ENCODE results near the gene ALKAL2.

The ALKAL2 gene

DNA sequence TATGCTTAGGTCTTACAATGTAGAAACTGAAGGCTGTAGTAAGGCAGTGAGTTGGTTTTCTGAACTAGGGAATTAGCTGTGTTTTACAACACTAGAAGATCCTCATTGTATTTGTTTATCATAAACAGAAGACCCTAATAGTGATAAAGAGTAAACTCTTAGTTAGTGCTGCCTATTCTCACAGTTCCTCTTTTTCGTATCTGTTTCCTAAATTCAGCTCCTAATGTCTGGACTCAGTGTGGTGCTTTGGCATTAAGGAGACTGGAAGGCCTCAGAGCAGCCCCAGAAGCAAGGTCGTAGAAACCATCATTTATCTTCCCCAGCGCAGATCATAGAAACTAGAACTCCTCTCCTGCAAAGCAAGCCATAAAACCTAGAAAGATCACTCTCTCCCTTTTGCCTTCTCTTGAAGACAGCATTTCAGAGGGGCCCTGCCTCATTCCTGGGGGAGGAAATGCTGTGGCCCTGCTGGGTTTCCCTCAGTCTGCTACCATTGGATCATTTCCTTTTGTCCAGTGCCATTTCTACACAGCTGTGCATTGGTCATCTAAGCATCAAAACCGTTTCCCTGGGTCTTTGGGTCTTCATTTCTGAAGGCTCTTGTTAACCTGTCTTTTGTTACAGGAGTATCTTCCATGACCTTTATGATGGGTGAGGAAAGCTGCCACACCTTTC lies 18.4 kb downstream of the ALKAL2 start:
- no peak for DNase-seq

DNA sequence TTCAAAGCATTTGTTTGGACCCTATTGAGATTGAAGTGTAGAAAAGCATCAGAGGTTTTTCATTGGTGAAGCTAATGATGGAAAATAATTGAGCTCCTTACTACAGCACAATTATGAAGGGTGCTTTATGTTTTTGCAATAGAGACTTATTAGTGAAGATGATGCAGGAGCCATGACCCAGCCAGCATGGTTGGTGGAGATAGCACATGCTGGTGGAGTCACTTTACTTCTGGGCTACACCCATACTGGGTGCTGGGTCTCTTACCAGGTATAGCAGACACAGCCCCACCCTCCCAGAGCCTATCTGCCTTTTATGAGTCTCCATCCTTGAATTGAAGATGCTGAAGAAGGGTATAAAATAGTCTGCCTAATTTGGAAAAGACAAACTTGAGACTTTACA lies 19.6 kb downstream of the ALKAL2 start:
- DNase-seq = no peak

DNA sequence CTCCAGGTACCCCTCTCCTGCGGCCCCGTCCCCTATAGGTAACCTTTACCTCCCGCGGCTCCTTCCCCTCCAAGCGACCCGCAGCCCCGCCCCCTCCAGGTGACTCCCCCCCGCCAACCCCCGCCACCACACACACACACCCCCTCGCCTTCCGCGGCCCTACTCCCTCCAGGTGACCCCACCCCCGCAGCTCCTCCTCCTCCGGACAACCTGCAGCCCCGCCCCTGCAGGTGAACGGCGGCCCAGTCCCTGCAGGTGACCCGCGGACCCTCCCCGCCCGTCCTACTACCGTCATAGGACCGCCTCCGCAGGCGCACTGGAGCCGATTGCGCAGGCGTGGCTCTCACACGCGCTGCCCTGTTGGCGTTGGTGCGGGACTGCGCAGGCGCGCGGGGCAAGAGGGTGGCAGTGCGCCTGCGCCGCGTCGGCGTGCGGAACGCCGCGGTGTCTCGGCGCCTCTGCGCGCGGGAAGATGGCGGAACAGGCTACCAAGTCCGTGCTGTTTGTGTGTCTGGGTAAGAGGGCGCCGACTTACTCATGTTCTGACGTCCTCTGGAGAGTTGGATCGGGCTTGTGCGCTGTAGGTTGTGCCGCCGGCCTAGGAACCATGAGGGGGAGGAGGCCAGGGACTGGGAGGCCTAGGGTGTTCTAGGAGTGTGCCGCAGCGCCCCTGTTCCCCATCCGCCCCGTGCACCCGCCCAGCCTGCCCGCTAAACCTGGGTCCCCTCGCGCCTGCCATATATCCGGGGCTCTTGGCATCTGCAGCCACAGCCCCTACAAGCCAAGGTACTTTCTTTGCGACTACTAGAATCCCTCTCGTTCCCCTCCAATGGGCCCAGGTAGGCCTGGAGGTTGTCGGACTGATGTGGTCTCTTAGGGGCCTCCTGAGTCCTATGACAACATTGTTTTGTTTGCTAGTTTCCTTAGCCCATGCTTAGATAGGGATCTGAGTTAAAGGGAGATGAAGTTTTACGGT lies 23.1 kb downstream of the ALKAL2 start, which contains the start of gene ACP1:
Gene ACP1, plus strand, starts transcription at position 455 of the 976 bp plus-strand sequence. Its CDS starts 18 bp downstream, at position 473.
- DNase-seq = peak; percentile 93 to 96

DNA sequence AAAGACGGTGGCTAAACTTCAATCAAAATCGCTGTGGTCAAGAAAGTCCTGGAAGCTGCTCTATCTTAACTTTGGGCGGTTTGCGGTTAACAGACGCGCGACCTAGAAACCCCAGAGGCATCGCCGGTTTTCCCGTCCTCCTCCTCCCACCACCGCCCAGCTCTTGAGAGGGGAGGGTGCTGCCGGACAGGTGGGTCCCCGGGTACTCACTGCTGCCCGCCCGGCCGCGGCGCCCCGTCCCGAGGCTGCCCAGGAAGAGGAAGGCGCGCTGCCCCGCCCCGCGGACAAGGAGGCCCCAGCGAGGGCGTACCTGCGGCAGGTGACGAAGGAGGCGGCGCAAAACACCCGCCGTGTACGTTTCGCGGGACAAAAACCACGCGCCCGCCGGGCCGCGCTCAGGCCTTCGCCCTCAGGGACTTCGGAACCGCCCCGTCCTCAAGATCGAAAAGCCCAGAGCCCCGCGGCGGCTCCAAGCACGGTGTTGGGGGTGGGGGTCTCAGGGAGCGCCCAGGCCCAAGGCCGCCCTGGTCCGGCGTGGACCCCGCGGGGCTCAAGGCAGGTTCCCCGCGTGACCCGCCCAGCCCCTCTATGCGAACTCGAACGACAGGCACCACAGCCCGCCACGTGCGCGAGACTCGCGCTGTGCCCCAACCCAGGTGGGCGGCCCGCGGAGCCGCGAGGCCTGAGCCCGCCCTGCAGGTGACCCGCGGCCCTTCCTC lies 24.0 kb downstream of the ALKAL2 start, which contains the start of gene SH3YL1:
Gene SH3YL1, minus strand, starts transcription at position 259 of the 719 bp plus-strand sequence. Its CDS starts 48 bp downstream, at position 211.
- peak; percentile 49 to 60 for DNase-seq

DNA sequence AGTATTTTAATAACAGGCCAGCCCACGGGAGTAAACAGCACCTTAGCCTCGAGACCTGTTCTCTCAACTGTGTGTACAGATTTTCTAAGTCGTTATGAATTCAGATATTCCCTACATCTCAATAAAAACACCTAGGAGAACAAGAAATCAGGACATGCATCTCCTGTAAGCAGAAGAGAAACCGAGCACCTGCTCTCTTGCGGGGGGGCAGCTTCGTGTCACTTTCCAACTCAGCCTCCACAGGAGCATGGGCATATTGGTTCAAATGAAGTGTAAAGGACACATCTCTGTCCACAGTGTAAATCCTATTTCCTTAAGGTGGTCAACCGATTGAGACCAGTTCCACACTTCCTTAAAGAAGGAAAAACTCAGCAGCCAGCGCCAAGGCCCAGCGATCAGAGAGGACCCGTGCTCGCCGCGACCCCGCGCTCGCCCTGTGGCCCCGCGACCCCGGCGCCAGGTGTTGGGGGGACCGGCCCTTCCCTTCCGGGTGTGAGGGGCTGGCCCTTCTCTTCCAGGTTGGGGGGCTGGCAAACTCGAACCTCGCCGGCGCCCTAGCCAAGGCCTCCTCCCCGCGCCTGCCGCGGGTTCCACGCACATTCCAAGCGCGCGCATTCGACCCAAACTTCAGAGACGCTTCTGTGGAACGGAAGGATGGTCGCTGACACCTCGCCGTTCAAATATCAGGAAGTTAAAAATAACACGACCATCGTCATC lies 24.7 kb downstream of the ALKAL2 start:
- DNase-seq = no peak

DNA sequence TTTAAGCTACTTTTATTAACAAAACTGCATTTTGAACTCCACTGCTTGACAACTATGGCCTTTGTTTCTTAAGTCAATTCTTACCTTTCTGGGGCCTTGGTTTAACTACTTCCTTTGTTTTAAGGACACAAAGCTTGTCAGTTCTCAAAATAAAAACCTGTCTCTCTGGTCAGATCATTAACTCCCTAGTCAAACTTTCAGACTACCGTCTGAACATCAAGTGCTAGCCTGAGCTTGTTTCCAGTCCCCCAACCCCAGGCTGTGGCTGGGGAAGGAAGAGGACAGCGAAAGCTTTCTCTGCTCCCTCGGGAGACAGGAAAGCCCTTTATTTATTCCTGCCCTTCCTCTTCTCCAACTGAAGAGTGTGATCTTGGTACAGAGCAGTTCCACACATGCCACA lies 25.8 kb downstream of the ALKAL2 start:
- no peak for DNase-seq

DNA sequence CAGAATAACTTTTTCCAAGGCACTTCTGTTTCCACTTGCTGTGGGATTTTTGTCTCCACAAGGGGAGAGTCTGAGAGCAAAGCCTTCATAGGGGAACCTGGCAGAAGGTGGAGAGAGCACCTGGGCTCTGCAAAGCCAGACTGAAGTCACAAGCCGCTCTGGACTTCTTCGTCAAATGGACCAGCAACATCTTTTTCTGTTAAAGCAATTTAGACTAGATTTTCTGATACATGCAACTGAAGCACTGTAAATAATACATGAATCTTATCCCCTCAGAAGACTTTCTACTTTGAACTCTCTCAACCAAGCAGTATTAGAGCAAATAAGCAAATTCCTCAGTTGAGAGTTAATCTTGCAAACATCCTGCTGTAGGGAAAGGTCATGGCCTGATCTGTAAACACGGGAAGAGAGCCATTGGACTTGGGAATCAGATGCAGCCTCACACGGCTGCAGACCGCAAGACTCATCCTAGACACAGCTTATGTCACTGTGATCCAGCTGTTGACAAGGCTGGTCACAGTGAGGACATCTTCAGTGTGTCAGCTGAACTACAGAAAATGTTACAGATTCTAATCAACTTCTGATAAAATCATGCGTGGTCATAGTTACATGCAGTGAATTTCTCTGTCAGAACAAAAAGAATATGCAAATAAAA lies 27.3 kb downstream of the ALKAL2 start:
- no peak for DNase-seq

DNA sequence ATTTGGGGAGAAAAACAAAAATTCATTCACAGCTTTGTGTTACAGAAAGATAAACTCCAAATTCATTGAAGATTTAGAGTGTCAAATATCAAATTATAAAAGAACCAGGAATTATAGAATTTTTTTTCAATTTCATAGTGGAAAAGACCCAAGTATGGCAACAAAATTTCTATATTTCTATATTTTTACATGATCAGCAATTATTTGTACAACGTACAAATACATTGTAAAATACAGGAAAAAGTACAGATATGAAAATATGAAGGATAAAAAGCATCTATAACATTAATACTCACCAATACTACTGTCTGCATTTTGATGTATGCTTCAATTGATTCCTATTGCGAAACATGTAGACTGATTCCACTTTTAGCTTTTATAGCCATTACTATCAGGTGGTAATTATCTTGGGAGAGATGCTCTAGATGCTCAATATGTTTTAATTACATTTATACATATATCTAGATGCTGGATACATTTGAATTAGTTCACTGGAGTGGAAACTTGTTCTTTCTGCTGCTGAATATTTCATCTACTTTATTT lies 28.0 kb downstream of the ALKAL2 start:
- no peak for DNase-seq

DNA sequence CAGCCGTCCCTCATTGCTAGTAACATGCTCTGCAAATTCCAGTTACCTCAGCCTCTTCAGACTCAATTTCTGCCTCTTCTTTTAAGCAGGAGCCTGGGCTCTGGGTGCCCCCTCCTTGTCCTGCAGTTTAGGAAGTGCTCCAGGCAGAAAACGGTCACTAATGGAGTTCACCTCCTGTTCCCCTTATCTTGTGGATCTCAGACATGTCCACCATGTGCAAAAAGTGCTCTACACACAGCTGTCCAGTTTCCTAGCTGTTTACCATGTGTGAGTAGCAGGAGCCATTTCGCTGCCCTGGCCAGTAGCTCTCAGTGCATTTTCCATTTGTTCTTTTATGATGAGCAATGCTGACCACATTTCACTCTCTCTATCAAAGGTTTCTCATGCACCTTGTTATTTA lies 29.0 kb downstream of the ALKAL2 start:
- DNase-seq = no peak

DNA sequence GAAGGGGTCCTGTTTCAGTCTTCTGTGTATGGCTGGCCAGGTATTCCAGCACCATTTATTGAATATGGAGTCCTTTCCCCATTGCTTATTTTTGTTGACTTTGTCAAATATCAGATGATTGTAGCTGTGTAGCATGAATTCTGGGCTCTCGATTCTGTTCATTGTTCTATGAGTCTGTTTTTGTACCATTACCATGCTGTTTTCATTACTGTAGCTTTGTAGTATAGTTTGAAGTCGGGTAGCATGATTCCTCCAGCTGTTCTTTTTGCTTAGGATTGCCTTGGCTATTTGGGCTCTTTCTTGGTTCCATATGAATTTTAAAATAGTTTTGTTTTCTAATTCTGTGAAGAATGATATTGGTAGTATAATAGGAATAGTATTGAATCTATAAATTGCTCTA lies 30.0 kb downstream of the ALKAL2 start:
- DNase-seq = no peak

DNA sequence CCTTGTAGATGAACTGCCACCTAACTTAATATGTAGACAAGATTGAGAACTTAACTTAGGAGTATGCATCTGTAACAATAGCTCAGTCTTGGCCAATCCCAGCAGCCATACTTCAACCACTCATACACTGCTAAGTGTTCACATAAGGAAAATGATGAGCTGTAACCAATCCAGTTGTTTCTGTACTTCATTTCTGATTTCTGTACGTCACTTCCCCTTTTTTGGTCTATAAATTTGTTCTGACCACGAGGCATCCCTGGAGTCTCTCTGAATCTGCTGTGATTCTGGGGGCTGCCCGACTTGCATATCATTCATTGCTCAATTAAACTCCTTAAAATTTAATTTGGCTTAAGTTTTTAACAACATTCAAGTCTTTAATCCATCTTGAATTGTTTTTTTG lies 30.5 kb downstream of the ALKAL2 start:
- no peak for DNase-seq

DNA sequence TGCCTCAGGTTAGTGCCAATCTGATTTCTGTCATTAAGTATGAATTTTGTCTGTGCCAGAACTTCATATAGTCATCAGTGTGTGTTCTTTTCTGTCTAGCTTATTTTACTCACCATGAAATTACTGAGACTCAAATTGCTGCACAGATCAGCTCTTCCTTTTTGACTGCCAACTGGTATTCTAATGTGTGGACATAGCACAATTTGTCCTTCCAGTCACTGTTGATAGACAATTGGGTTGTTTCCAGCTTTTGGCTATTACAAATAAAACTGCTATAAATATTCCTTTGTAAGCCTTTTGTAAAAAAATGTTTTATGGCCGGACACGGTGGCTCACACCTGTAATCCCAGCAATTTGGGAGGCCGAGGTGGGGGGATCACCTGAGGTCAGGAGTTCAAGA lies 31.8 kb downstream of the ALKAL2 start:
- no peak for DNase-seq

DNA sequence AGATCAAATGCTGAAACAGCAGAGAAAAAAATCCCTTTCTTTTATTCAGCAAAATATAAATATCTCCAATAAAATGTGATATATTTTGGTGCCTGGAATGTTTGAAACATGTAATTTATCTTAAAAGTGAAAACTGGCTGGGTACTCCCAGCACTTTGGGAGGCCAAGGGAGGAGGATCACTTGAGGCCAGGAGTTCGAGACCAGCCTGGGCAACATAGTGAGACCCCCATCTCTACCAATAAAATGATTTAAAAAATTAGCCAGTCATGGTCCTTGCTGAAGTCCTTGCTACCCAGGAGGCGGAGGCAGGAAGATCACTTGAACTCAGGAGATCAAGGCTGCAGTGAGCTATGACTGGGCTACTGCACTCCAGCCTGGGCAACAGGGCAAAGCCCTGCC lies 32.7 kb downstream of the ALKAL2 start:
- DNase-seq = no peak

DNA sequence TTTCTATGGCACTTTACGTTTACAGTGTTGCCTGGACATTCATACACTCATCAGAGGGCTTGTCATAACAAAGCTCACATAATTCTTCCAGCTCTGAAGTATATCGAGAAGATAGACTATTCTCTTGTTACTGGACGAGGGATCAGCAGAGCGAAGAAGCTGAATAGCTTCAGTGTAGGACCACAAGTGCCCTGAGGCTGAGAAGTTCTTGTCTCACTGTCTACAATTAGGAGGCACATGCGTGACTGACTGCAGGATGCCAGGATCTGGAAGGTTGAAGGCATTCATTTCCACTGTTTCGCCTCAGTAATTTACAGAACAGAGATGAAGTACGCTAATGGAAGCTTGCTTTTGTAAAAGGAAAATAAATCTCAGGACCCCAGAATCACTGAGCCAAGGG lies 33.6 kb downstream of the ALKAL2 start:
- DNase-seq = no peak

DNA sequence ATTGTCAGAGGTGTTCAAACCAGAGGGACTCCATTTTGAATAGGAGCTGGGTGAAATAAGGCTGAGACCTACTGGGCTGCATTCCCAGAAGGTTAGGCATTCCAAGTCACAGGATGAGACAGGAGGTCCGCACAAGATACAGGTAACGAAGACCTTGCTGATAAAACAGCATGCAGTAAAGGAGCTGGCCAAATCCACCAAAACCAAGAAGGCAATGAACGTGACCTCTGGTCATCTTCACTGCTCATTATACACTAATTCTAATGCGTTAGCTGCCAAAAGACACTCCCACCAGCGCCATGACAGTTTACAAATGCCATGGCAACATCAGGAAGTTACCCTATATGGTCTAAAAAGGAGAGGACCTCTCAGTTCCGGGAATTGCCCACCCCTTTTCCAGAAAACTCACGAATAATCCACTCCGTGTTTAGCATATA lies 34.7 kb downstream of the ALKAL2 start:
- DNase-seq = no peak

DNA sequence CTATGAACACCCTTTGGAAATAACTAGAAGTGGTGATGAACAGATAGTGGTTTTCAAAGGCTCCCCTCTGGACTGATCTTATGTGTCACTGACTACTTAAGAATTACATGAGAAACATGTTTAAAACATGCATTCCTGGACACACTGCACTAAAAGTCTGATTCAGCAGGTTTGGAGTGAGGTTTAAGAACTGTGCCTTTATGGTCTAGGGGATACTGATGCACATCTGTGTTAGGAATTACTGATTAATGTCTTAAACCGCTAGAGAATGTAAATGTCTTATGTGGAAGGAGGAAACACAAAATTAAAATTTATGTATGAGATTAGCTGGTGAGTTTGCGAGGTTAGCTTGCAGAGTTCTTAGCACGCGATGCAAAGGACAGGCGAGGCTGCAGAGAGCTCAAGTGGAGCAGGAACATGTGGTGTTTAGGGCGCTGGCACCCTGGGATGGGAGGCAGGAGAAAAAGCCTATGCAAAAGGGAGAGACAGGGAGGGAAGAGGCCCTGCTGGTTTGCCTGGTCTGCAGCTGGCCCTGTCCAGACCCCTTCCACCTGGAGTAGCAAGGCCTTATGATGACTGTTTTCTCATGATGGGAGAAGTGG lies 35.8 kb downstream of the ALKAL2 start:
- DNase-seq = no peak

DNA sequence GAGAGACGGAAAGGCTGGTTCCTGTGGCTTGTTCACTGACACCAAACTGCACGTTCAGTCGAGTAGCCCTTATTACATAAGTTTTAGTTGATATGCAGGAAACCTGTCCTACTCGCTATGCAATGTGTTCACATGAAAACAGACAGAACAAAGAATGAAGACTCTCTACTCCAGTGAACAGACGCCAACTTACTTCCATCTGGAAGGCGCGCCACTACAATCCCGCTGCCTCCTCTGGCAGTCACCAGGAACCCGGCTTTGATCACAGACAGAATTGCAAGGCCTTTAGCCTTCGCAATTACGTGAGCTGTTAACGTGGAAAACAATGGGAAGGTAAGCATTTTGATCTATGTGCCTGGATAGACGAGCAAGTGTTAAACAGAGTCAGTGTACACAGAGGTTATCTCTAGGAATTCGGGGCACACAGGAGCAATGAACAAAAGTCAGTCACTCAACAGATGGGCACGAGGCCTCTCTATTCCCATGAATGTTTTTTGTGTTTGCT lies 38.3 kb downstream of the ALKAL2 start:
- DNase-seq = no peak

DNA sequence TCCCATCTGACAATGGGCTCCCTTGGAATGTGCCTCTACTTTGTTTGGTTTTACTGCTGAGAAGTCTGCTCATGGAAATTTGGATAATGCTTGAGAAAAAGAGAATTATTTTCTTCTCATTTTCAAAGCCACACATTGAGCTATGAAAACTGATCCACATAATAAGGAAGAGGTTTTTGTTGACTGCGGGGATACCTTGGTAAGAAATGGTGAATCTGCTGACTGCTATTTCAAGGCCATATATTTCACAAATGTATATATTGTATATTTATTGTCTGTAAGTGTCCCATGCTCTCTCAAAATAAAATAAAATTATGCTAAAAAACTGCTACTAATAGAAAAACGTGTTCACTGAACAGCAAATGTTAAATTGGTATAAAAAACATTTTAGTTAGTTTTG lies 39.2 kb downstream of the ALKAL2 start:
- DNase-seq = no peak

DNA sequence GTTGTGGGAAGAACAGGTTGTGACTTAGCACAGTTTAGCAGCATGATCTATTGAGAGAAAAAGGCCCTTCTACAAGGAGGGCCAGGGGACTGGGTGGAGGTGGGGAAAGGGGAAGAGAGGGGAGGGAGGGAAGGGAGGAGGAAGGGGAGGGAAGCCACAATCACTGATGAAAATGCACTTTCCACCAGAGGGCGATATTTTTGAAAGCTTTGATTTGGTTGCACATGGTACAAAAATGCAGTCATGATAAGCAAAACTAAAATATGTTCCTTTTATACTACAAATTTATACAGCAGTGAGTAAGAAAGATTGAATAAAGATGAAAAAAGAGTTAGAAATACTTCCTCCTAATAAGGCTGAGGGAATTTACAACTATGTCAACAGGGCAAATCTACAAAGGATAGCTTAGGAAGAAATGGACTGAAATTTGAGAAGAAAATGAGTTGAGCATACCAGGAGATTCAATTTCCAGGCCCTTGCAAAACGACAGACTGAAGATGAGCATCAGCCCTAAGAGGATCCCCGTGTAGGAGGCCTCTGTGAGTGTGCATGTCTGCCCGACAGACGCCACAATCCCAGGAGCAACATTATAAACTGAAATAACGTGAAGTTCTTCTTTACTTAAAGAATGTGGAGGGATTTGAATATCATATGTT lies 41.3 kb downstream of the ALKAL2 start:
- no peak for DNase-seq

DNA sequence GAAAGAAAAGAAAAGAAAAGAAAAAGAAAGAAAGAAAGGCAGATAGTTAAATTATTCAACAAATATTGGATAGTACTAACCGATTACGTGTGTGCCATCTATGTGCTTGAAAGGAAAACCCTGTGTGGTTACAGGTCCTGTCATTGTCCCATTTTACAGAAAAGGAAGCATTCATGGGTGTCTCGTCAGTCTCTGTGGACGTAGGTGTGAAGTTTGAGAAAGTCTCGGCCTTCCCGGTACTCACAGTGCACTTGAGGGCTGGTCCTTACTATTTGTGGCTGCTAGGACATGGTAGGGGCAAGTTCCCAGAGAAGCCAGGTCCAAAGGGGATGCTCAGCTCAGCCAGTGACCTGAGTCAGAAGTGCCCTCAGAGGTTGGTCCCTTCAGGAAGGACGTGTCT lies 43.3 kb downstream of the ALKAL2 start:
- DNase-seq = no peak

All from activated T-cell treated with anti-CD3 and anti-CD28 coated beads, Interleukin-2, amount 50 U/mL, for 48 hours (primary cell).